HEK293 (cell line): ENCODE measurements around the gene HDAC7.
A peak's percentile ranks its signal among the peaks of the same experiment; 100 is the strongest.

Experiments used
- CTCF ChIP-seq: fragments of 450-650 bp; formaldehyde crosslinking; IDR thresholded peaks from 2 replicates; pipeline ENCODE4 v1.5.1; 2016; ENCODE audit warnings: missing biosample characterization, missing genetic modification characterization
- MEIS1 ChIP-seq: sonication (generic); formaldehyde crosslinking; IDR thresholded peaks from 2 replicates; pipeline ENCODE4 v1.8.1; 2022; ENCODE audit warnings: missing genetic modification reagents, mild to moderate bottlenecking, borderline replicate concordance
- ZEB2 ChIP-seq: fragments of 450-650 bp; formaldehyde crosslinking; IDR thresholded peaks from 2 replicates; pipeline ENCODE4 v1.5.1; 2016; ENCODE audit warnings: missing biosample characterization, missing genetic modification characterization
- ZNF521 ChIP-seq: fragments of 450-650 bp; formaldehyde crosslinking; IDR thresholded peaks from 2 replicates; pipeline ENCODE4 v1.5.1; 2017; ENCODE audit warnings: missing biosample characterization, mild to moderate bottlenecking, missing genetic modification characterization
- ZXDB ChIP-seq: fragments of 450-650 bp; formaldehyde crosslinking; IDR thresholded peaks from 2 replicates; pipeline ENCODE4 v1.5.1; 2016; ENCODE audit warnings: missing biosample characterization, missing genetic modification characterization

GRCh38 chr12:47741340-47741703, 78.4 kb downstream of the HDAC7 start:
- TF ChIP-seq CTCF (tag by site-specific recombination), result no peak
- TF ChIP-seq MEIS1 (CRISPR knock-in tag), result no peak
- TF ChIP-seq ZXDB (tag by site-specific recombination), result 0 out of 2 replicates have a peak, but pooled peaks have one; percentile 22
- TF ChIP-seq ZNF521 (tag by site-specific recombination), result no peak
- no peak for TF ChIP-seq ZEB2
